ENCODE data around the gene EHBP1. TPM values are rescaled to one million over a fixed set of nuclear protein-coding genes. Genes with fewer than 3 reads are reported as not detected.

The EHBP1 gene
- total and polyA plus RNA-seq, 2 donors (not counting 3 experiments of a cell fraction or from before 2014, with no cell fraction given) = 8.4 to 34.8 TPM

GRCh38 chr2:63040586-63040985 is 335.1 kb downstream of the EHBP1 start:
- no peak for DNase-seq (ENCODE audit: low read depth, low spot score)
- H4K20me1 ChIP-seq (replicated peaks; ENCODE audit: control insufficient read depth, extremely low read depth, insufficient read depth, low read length) = no peaks in the 10 kb centered on the region
- dilution Hi-C loops (cut with MboI; ENCODE audit: extremely low pct_ligation_motif_present, low sequenced_read_pairs) (no loop called here), intact Hi-C loops (cut with micrococcal nuclease) (no loop called here)
- TF ChIP-seq FOS (IDR thresholded peaks at IDR 0.05; ENCODE audit: borderline replicate concordance, insufficient read depth, low read length) (no peak), CTCF (IDR thresholded peaks at IDR 0.05; ENCODE audit: extremely low read depth in 1 of 2, insufficient read depth in 1 of 2, low read depth in 1 of 2, low read length in 2 of 2) (no peak), MAX (IDR thresholded peaks at IDR 0.05; ENCODE audit: insufficient read depth, insufficient read length) (no peak), POLR2A (IDR thresholded peaks at IDR 0.05; ENCODE audit: low read depth, low read length) (no peak), MYC (IDR thresholded peaks at IDR 0.05; ENCODE audit: low read depth, low read length) (no peak), POLR2AphosphoS5 (IDR thresholded peaks at IDR 0.05; ENCODE audit: insufficient read depth, low read depth, low read length) (no peak), GATA2 (IDR thresholded peaks at IDR 0.05; ENCODE audit: insufficient read depth, insufficient read length, low read depth, low read length) (no peak), EZH2 (IDR thresholded peaks at IDR 0.05; ENCODE audit: borderline replicate concordance, low read depth, low read length, severe bottlenecking) (no peak), JUN (IDR thresholded peaks at IDR 0.05; ENCODE audit: borderline replicate concordance, insufficient read depth, insufficient read length, low read depth) (no peak)
- H3K79me2 ChIP-seq (ENCODE audit: control insufficient read depth, insufficient read depth, low read length) = no peaks in the 10 kb centered on the region
- H3K4me2 ChIP-seq (ENCODE audit: insufficient read depth, low read length) = no peak overlapping the region
- BruUV-seq (replicated peaks) = no TSS peak
- H3K9me1 ChIP-seq (replicated peaks; ENCODE audit: control insufficient read depth, extremely low read depth, insufficient read depth, low read length) = no peaks in the 10 kb centered on the region
- no peak overlapping the region for H2AFZ ChIP-seq (ENCODE audit: low read depth, low read length)
- POLR2A ChIA-PET = no interaction called here
- FAIRE-seq = no peak
- no peak overlapping the region for H3K4me3 ChIP-seq (replicated peaks in 1 of 3; ENCODE audit: insufficient read depth in 1 of 3, low read depth in 1 of 3, low read length in 3 of 3)
- H3K9me3 ChIP-seq (replicated peaks; ENCODE audit: control insufficient read depth, insufficient read depth, low read length) = no peaks in the 10 kb centered on the region
- no peaks in the 10 kb centered on the region for H3K36me3 ChIP-seq (ENCODE audit: control insufficient read depth in 2 of 2, extremely low read depth in 1 of 2, insufficient read depth in 2 of 2, low read length in 2 of 2)
- H3K9ac ChIP-seq (replicated peaks; ENCODE audit: extremely low read depth, insufficient read depth, low read length) = no peak overlapping the region
- peaks cover 7% of the 10 kb centered on the region for H3K4me1 ChIP-seq (ENCODE audit: control insufficient read depth, extremely low read depth, insufficient read depth, low read length)
- CTCF ChIA-PET = interaction anchor here (1.6 kb wide), 1 partner anchor 12 kb away, joined by 3 read pairs; no protein-coding TSS in a partner anchor
- H3K27me3 ChIP-seq (ENCODE audit: control insufficient read depth in 2 of 2, insufficient read depth in 2 of 2, low read length in 2 of 2) = no peaks in the 10 kb centered on the region
- no peak overlapping the region for H3K27ac ChIP-seq (ENCODE audit: insufficient read depth, low read depth, low read length)
